Loucy (cell line): ENCODE measurements around the gene ZBTB1.

Source experiments
- EZH2phosphoT487 ChIP-seq: fragments of 200-600 bp; IDR thresholded peaks from 2 replicates; pipeline ENCODE4 v1.6.1; 2018; ENCODE audit warnings: antibody characterized with exemption, mild to moderate bottlenecking, moderate library complexity, borderline replicate concordance
- TF ChIP-seq, protein P1 (sequence below): fragments of 200-600 bp; sonication (generic); conservative IDR thresholded peaks from 2 replicates; pipeline ENCODE4 v1.5.1; 2014; ENCODE audit warnings: mild to moderate bottlenecking, antibody characterized with exemption, low read length

GRCh38 chr14:64500088-64500487, 4.5 kb upstream of the ZBTB1 start:
- TF ChIP-seq, protein P1, sequence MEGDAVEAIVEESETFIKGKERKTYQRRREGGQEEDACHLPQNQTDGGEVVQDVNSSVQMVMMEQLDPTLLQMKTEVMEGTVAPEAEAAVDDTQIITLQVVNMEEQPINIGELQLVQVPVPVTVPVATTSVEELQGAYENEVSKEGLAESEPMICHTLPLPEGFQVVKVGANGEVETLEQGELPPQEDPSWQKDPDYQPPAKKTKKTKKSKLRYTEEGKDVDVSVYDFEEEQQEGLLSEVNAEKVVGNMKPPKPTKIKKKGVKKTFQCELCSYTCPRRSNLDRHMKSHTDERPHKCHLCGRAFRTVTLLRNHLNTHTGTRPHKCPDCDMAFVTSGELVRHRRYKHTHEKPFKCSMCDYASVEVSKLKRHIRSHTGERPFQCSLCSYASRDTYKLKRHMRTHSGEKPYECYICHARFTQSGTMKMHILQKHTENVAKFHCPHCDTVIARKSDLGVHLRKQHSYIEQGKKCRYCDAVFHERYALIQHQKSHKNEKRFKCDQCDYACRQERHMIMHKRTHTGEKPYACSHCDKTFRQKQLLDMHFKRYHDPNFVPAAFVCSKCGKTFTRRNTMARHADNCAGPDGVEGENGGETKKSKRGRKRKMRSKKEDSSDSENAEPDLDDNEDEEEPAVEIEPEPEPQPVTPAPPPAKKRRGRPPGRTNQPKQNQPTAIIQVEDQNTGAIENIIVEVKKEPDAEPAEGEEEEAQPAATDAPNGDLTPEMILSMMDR: no peak
- TF ChIP-seq EZH2phosphoT487: no peak
